Neural progenitor cell (in vitro differentiated cells): ENCODE measurements around the gene ENAH.

Experiments used
- EZH2 ChIP-seq: fragments of 200-600 bp; sonication (generic); IDR thresholded peaks from 2 replicates; pipeline ENCODE4 v1.6.1; 2017; ENCODE audit warnings: antibody characterized with exemption, mild to moderate bottlenecking, moderate library complexity
- EZH2phosphoT487 ChIP-seq: fragments of 200-600 bp; sonication (generic); IDR thresholded peaks from 2 replicates; pipeline ENCODE4 v1.6.1; 2017; ENCODE audit warnings: antibody characterized with exemption
- TF ChIP-seq, protein P1 (sequence below): fragments of 200-600 bp; sonication (generic); IDR thresholded peaks from 2 replicates; pipeline ENCODE4 v1.5.1; 2017; ENCODE audit warnings: antibody characterized with exemption, mild to moderate bottlenecking

DNA sequence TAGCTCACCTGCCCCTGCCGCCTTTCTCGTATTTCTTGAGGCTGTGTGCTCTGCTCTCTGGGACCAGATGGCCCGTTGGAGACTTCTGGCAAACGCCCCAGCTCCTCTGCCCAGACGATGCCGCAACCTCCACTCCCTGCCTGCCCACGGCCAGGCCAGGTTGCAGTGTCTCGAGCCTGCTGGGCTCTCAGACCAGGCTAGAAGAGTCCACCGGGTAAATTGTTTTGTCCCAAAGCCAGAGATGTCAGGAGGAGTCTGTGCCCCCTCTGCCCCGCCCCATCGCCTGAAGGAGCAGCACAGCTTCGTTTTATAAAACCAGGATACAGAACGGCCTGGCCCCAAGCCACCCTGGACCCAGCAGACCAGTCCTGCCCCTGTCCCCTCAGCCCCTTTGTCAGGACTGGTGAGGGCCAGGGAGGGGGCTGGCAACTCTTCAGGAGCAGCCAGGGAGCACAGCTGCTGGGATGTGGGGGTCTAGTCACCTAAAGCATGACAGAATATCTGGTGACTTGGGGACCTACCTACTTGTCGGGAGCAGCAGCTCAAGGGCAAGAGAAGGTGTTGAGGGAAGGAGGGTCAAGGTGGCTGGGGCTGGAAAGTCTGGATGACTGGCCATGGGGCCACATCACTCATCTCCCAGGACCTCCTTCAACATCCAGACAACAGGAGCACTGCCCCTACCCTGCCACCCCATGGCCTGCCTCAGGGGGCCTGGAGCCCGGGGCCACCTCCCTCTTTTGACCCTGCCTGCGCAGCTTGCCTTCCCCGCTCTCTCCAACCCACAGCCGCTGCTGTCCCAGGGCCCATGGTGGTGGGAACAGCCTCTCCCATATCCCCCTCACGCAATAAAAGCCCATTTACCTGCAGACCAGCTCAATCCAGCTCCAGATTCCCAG, 191.1 kb downstream of the ENAH start:
- no peak for TF ChIP-seq EZH2
- TF ChIP-seq, protein P1, sequence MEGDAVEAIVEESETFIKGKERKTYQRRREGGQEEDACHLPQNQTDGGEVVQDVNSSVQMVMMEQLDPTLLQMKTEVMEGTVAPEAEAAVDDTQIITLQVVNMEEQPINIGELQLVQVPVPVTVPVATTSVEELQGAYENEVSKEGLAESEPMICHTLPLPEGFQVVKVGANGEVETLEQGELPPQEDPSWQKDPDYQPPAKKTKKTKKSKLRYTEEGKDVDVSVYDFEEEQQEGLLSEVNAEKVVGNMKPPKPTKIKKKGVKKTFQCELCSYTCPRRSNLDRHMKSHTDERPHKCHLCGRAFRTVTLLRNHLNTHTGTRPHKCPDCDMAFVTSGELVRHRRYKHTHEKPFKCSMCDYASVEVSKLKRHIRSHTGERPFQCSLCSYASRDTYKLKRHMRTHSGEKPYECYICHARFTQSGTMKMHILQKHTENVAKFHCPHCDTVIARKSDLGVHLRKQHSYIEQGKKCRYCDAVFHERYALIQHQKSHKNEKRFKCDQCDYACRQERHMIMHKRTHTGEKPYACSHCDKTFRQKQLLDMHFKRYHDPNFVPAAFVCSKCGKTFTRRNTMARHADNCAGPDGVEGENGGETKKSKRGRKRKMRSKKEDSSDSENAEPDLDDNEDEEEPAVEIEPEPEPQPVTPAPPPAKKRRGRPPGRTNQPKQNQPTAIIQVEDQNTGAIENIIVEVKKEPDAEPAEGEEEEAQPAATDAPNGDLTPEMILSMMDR: no peak
- no peak for TF ChIP-seq EZH2phosphoT487
